GM21360 (cell line): ENCODE results near the gene PDE4D.
"Not testable (repeated sequence)": the region's sequence is repeated elsewhere in the genome, so short reads cannot be mapped to it uniquely, and the experiment has no call there.

Source experiments
- ATAC-seq: cut with Tn5 transposase; IDR thresholded peaks from one replicate; pipeline ENCODE4 v1.9.1; 2021; ENCODE audit warnings: mild to moderate bottlenecking, moderate library complexity; ENCODE audit not compliant: unreplicated experiment

The PDE4D gene

DNA sequence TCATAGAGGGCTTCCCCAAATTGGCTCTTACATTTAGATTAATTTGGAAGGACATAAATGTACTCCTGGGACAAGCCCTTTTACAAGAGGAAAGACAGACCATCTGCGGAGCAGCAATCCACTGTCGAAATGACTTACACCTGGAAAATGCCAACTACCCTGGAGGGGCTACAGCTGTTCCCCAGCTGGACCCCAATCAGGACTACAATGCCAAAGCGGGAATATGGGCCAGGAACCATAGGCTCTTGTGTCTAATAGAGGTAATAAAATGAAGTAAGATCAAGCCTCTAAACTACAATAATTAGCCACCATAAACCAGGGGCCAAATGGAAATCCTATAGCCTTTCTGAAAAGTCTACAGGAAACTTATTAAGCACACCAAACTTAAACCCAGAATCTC lies 581.3 kb downstream of the PDE4D start:
- no peak for ATAC-seq

DNA sequence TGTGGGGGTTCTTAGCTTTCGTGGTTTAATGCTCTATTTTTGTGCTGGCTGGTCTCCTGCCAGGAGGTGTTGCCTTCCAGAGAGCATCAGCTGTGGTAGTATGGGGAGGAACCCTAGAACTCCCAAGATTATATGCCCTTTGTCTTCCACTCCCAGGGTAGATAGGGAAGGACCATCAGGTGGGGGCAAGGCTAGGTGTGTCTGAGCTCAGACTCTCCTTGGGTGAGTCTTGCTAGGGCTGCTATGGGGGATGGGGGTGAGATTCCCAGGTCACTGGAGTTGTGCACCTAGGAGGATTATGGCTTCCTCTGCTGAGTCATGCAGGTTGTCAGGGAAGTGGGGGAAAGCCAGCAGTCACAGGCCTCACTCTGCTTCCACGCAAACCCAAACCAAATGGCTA lies 584.8 kb downstream of the PDE4D start:
- ATAC-seq = not testable (repeated sequence)

GRCh38 chr5:59303289-59303716 lies 590.2 kb downstream of the PDE4D start:
- ATAC-seq = not testable (repeated sequence)

DNA sequence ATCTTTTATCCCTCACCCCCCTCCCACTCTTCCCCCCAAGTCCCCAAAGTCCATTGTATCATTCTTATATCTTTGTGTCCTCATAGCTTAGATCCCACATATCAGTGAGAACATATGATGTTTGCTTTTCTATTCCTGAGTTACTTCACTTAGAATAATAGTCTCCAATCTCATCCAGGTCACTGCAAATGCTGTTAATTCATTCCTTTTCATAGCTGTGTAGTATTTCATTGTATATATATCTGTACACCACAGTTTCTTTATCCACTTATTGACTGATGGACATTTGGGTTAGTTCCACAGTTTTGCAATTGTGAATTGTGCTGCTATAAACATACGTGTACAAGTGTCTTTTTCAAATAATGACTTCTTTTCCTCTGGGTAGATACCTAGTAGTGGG lies 591.0 kb downstream of the PDE4D start:
- ATAC-seq = not testable (repeated sequence)

DNA sequence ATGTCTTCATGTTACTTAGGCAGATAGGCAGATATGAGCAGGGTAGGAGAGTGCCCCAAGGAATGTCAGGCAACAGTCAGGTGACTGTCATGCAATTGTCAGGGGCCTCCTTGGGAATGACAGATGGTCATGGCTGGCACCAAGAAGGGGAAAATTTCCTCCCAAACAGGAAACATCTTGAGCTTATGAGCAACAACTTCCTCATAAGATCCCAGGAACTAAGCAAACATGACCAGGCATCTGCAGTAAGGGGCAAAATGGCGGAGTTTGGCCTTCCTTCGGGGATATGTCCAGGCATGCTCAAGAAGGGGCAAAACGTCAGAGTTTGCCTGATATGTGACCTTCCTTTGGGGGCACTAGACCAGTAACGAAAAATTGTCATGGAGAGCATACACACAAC lies 591.8 kb downstream of the PDE4D start:
- no peak for ATAC-seq

DNA sequence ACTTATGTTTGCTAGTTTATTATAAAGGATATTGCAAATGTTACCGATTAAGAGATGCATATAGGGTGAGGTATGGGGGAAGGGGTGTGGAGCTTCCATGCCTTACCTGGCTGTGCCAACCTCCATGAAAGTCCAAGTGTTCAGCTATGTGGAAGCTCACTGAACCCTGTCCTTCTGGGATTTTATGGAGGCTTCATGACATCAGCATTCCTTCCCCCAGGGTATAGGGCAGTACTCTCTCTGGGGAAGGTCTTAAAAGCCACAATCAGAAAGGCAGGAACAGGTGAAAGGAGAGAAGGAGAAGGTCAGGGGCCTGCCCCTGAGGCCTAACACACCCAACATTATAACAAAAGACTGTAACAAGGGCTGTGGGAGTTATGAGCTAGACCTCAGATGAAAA lies 592.6 kb downstream of the PDE4D start:
- ATAC-seq = no peak

DNA sequence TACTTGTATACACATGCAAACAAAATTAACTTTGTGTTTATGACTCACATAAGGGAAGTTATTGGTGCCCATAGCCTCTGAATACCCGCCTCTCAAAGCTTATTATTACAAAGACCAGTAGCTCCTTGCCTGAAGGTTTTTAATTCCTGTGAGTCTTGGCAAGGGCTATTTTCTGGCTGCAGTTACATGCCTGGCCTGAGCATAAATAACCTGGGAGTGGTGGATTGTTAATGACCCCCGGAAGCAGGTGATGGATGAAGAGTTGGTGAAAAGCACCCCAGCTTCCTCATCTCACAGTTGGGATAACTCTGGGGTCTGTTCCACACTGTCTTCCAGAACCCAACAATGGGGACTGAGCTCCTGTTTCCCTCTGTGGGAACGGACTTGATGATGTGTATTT lies 594.5 kb downstream of the PDE4D start:
- no peak for ATAC-seq

DNA sequence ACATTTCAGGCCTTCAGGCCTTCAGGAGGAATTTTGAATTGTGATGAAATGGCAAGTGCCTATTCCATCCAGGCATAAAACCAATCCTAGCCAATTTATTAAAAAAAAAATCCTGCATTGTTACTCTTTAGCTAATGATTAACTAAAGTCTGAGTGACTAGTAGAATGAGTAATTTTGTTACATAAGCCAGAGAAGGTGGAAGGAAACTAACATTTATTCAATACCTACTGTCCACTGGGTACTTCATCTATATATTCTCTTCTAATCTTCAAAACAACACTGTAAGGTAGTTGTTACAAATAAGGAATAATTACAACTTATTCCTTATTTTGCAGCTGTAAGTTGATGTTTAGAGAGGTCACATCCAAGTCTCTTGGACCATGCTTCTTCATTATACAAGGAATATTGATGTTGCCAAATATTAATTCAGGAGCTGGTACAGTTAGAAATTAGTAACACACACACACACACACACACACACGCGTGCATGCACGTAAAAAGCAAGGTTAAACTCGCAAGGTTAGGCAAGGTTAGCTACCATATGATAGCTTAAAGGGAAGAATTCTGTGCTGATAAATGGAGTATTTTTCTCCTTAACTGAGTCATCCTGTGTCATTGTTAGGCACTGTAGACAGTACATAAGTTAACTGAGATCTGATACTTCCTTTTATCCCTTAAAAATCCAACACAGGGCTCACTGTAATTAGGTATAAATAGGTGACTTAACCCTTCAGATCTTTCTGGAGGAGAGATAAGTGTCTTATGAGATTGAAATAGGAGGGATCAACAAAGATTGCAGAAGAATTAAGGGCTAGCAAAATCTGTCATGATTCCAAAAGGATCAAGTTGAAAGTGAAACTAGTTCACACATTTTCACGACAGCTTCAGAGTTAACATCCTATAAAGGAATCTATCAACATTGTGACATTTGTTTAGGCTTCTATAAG lies 596.9 kb downstream of the PDE4D start:
- no peak for ATAC-seq

DNA sequence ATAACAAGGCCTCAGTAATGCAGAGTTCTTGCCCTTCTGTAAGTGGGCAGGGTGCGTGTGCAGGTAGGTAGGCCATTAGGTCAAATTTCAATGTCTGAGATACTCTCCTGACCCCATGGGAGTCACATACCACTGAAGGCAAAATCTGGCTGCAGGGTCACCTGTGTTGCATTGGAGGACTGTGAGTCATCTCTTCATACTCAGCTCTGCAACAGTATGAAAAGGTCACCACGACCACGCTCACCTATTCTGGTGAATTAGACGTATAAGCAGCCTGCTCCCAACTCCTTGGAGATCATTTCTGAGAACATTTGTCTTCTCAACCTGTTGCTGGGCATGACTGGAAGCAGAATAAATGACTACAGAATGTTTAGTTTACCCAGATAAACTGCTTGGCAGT lies 599.8 kb downstream of the PDE4D start:
- no peak for ATAC-seq

DNA sequence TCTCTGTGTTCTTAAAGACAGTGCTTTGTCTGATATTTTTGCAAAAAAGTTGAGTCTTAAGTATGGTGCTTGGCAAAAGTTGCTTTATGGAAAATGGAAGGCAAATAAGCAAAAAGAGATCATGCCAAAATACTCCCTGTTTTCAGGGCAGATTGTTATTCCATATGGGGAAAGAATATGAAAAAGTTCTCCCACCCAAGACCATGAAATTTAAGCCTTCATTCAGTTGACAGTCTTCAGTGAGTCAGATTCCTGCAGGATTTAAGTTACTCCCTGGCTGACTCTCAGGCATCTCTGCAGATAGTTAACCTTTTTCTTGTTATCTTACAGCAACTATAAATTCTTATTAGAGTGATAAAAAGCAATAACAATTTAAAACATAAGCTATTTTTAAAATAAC lies 601.6 kb downstream of the PDE4D start:
- no peak for ATAC-seq

DNA sequence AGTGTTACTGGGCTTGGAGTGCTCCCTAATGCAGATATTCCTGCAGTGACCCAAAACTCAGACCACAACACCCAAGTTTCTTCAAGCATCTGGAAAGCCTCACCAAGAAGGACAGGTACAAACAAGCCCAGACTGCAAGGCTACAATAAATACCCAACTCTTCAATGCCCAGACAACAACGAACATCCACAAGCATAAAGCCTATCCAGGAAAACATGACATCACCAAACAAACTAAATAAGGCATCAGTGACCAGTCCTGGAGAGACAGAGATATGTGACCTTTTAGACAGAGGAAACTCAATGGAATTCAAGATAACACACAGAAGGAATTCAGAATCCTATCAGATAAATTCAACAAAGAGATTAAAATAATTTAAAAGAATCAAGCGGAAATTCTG lies 605.6 kb downstream of the PDE4D start:
- no peak for ATAC-seq

GRCh38 chr5:59287361-59287760 lies 606.2 kb downstream of the PDE4D start:
- ATAC-seq = no peak

DNA sequence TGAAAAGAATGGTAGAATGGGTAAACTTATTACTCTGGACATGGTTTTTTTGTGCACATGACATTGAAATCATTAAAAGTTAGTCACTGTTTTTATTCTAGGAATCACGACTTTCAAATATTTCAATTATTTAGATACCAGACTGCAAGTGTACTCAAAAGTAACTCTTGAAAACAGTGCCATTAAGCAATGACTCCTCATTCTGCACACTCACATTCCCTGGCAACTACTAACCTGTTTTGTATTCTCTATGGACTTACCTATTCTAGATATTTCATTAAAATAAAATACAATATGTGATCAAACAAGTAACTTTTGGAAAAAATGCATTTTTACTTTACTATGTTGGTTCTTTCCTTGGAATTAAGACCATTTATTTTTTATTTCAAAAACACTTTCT lies 607.0 kb downstream of the PDE4D start:
- ATAC-seq = no peak

DNA sequence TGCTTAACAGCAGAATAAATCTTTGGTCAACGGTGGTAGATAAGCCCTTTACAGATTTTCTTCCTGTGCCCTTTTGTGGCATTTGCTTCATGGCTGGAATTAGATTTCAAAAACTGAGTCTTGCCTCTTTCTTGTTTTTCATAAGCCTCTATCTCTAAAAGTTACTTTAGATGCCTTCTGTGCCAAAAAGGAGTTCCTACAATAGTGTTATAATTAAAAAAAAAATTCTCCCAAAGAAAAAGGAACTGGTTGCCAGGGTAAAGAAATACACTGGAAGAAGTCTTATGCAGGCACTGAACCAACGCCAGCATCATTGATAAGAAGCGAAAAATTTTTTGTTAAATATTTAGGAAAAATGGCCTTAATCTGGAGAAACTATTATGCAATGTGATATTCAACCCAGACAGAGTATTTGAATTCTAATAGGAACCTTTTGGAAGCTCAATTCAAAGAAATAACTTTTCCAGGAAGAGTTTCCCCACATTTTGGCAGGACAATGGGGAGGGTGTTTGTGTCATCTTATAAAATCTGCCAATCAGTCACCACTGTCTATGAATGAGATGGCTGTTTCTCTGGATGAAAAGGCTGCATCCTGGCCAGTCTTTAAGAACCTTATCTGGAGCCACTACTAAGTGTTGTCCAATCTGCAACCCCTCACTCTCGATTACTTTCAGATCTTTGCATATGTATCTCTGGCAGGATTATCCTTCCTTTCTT lies 608.1 kb downstream of the PDE4D start:
- ATAC-seq = no peak

DNA sequence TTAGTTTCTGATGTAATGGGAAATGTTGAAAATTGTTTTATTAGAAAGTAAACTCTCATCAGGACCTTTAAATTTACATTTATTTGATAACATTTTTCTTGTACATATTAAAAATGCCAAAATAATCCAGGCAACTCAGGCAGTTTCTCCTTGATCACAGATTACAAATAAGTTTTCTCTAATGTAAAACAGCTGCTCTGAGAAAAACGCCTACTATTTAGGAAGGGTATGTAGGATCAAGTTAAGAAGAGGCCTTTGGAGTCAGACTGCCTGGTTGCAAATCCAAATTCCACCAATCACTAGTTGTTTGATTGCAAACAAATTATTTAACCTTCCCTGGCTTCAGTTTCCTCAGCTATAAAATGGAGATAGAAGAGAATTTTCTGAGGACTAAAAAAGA lies 610.8 kb downstream of the PDE4D start:
- ATAC-seq = no peak

DNA sequence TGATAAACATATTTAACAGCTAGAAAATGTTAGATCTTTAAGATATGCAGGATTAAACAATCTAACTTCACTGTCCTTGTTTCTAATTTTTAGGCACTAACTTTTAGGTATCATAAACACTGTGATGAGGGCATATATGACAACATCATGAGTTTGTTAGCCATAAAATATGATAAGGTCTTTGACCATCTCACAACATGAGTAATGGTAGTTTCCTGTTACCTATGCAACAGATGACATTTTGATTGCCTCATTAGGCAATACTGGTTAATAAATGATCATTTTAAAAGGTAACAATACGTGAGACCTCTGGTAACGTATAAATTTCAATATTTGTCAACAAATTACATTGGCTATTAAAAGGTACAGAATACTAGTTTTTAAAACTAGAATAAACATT lies 613.5 kb downstream of the PDE4D start:
- no peak for ATAC-seq

DNA sequence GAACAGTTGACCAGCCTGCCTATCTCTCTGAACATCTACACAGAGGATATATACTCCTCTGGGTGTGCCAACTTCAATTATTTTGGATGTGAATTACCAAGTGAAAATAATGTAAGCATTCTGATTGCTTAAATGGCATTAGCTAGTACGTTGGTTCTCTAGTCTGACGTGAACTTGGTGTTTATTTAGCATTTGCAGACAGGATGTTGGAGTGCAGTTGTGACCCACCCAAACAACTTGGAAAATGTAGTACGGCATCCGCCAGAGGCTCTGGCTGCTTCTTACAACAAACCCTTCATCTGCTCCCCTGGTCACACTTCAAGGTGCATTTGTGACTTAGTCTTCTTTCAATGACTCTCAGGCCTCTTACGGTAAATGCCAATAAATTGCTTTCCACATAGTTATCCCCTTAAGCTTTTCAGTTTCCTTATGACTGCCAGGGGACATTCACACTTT lies 616.6 kb downstream of the PDE4D start:
- ATAC-seq = no peak

- no peak for ATAC-seq
Observed at GRCh38 chr5:59276325-59276675, 617.2 kb downstream of the PDE4D start.

DNA sequence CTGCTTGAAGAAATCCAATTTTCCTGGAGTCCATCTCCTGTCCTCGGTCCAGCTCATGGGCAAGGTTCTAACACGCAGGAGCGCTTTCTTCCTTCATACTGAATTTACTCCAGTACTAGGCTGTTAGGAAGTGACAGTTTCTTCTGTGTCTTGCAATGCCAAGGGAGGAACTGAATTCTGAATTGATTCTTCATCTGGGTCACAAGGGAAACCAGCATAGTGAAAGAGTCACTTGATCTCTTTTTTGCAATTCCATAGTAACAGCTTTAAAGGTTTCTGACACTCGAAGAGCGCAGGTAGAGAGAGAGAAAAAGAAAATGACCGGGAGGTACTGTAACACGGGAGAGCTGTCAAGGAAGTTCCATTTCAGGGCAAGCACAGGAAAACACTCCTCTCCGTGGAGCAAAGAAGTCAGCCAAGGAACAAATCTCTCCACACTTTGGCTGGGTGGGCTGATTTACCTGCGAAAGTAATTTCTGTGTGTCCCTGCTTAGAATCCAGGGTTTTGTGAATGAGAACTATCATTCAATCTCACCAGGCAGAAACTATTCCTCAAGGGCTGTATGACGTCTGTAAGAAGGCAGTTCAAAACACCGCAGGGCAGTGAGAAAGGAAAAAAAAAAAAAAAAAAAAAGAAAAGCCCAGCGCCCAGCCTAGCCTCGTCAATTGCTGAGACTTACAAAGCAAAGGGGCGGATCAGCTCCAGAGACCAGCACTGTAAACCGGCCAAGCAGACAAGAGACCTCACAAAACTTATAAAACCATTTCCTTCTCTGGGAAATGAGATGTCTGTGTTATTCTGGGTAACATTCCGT lies 617.8 kb downstream of the PDE4D start:
- ATAC-seq = no peak

DNA sequence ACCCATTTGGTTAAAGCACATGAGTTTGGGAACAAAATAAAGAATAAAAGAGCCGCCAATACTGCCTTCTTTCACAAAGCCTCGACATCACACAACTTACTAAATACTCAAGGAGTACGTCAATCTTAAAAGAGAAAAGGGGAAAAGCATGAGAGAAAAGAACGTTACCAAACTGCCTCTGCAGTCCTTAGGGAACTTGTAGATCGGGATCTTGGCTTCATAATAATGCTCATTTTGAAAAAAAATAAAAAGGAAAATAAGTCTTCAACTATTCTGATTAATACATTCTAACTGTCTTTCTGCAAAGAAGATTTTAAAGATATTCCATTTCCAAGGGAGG lies 618.4 kb downstream of the PDE4D start:
- no peak for ATAC-seq

DNA sequence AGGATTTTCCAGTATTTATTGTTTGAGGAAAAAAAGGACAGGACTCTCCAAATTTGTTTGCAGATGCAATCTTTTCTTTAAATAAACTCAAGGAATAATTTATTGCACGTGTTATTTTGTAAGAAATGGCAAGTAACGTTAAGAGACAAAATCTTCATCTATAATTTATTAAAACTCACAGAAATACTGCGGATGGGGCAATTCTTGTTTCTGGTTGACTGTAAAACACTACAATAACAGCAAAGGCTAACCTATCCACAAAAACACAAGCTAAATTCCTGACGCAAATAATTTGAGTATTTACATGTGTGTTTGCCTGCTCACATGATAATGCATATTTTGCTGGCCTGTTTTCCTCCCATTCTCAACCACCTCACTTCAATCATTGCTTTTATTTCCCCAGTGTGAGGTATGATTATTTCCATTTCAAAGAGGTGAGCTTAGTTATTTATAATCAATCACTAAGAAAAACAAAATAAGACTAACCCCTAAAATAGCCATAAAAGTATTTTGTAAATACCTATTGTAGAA lies 619.4 kb downstream of the PDE4D start:
- no peak for ATAC-seq
